ENCODE measurements around the gene FAAP100. TPM values are rescaled to one million over a fixed set of nuclear protein-coding genes. Genes with fewer than 3 reads are reported as not detected.

The FAAP100 gene
- total RNA-seq, 4 donors from 2014 or later, result 14.4 to 27.9 (median 15.6) TPM

DNA sequence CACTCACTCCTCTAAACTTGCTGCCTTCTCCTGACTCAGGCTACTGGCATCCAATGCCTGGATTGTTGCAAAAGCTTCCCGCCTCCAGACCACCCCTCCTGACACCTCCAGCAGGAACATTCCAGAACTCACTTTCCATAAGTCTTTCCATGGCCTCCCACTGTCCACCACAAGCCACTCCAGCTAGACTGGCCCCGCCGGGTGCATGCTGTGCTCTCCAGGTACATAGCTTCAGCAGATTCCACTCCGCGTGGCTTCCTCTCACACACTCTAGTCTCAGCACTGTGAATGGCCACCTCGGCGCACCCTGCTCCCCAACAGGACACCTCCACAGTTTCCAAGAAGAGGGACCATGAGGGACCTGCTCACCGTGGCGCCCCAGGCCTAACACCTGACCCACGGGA is 25.9 kb upstream of the FAAP100 start:
- H3K27me3 ChIP-seq, result no peaks in the 10 kb centered on the region
- H3K27ac ChIP-seq, result peak overlapping the region in 1 of 4 donors; percentile 24
- peaks cover 12 to 17% of the 10 kb centered on the region in 2 donors for H3K4me1 ChIP-seq
- H3K9me3 ChIP-seq, result no peaks in the 10 kb centered on the region
- intact Hi-C loops (cut with DNase I; ENCODE audit: low total_unique reads), result no loop called here
- ATAC-seq (peak in 1 of 2 donors; percentile 16), DNase-seq (no peak)
- peaks cover 2 to 44% of the 10 kb centered on the region in 2 donors for H3K36me3 ChIP-seq
- H3K4me3 ChIP-seq, result no peak overlapping the region
- TF ChIP-seq, protein P1, sequence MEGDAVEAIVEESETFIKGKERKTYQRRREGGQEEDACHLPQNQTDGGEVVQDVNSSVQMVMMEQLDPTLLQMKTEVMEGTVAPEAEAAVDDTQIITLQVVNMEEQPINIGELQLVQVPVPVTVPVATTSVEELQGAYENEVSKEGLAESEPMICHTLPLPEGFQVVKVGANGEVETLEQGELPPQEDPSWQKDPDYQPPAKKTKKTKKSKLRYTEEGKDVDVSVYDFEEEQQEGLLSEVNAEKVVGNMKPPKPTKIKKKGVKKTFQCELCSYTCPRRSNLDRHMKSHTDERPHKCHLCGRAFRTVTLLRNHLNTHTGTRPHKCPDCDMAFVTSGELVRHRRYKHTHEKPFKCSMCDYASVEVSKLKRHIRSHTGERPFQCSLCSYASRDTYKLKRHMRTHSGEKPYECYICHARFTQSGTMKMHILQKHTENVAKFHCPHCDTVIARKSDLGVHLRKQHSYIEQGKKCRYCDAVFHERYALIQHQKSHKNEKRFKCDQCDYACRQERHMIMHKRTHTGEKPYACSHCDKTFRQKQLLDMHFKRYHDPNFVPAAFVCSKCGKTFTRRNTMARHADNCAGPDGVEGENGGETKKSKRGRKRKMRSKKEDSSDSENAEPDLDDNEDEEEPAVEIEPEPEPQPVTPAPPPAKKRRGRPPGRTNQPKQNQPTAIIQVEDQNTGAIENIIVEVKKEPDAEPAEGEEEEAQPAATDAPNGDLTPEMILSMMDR (IDR thresholded peaks at IDR 0.05 in 4 of 5, conservative IDR thresholded peaks at IDR 0.05 in 1 of 5), result no peak
- TF ChIP-seq POLR2A (IDR thresholded peaks at IDR 0.05), result no peak
- in situ Hi-C loops (cut with MboI; ENCODE audit: low sequenced_read_pairs in 4 of 4), result no loop called here

DNA sequence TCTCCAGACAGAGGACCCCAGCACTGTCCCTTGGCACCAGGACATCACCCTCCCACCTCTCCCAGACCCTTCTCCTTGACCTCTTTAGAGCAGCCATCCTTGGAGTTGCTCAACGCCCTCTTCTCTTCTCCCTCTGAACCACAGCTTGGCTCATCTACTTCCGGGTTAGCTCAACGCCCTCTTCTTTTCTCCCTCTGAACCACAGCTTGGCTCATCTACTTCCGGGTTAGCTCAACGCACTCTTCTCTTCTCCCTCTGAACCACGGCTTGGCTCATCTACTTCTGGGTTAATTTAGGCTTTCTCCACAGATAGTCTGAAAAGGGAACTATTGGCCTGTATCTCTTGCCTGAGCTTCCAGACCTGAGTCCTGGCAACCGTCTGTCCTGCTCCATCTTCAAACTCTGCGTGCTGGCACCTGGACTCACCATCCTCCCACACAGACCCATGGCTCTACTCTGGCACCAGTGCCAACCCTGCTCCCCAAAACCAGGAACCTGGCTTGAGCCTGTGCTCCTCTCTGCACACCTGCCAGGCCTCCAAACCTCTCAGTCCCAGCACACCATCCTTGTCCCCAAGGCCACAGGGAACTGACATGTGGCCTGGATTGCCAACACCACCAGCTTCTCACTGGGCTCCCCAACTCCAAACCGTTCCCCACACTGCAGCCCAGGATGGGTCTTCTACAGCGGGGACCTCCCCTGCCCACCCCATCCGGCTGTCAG is 25.3 kb upstream of the FAAP100 start:
- no peaks in the 10 kb centered on the region for H3K9me3 ChIP-seq
- in situ Hi-C loops (cut with MboI; ENCODE audit: low sequenced_read_pairs in 4 of 4), result no loop called here
- H3K36me3 ChIP-seq, result peaks cover 2 to 44% of the 10 kb centered on the region in 2 donors
- peak overlapping the region in 3 of 4 donors; percentile 20 to 28 (median 23) for H3K27ac ChIP-seq
- TF ChIP-seq POLR2A (IDR thresholded peaks at IDR 0.05), result no peak
- TF ChIP-seq, protein P1 (IDR thresholded peaks at IDR 0.05 in 4 of 5, conservative IDR thresholded peaks at IDR 0.05 in 1 of 5), result no peak
- peaks cover 12 to 17% of the 10 kb centered on the region in 2 donors for H3K4me1 ChIP-seq
- no peaks in the 10 kb centered on the region for H3K27me3 ChIP-seq
- DNase-seq (no peak), ATAC-seq (peak in 1 of 2 donors; percentile 20)
- no peak overlapping the region for H3K4me3 ChIP-seq
- intact Hi-C loops (cut with DNase I; ENCODE audit: low total_unique reads), result no loop called here

DNA sequence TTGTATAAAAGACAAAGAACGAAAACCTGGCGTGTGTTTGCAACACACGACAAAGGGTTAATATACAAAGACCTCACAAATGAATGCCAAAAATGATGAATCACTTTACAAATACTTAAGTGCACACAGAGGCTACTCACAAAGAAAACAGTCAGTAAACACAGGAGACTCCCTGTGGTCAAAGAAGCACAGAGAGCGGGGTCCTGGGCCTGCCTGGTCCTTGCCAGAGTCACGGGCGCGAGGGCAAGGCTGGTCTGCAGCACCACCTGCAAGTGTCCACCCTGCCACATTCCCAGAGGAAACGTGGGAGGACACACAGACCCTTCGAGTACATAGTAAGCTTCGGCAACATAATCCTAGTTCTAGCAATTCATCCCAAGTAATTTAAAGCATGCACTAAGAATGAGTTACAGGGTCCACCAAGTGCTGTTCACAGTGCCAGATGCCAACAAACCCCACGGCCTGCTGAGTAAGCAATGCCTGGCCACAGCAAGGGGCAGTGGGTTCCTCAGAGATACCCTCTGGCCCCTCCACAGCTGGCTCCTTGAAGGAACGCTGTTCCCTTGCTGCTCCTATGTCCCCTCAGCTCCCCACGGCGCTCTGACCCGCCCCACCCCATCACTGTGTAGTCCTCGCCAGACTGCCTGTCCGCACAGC is 24.6 kb upstream of the FAAP100 start:
- Histone ChIP-seq H3K27ac (peak overlapping the region in 3 of 4 donors; percentile 20 to 28 (median 23)), H3K36me3 (peaks cover 2 to 42% of the 10 kb centered on the region in 2 donors), H3K4me3 (no peak overlapping the region), H3K9me3 (no peaks in the 10 kb centered on the region), H3K27me3 (no peaks in the 10 kb centered on the region), H3K4me1 (peaks cover 12 to 17% of the 10 kb centered on the region in 2 donors)
- in situ Hi-C loops (cut with MboI; ENCODE audit: low sequenced_read_pairs in 4 of 4) (no loop called here), intact Hi-C loops (cut with DNase I; ENCODE audit: low total_unique reads) (no loop called here)
- no peak for TF ChIP-seq POLR2A (IDR thresholded peaks at IDR 0.05)
- TF ChIP-seq, protein P1 (IDR thresholded peaks at IDR 0.05 in 4 of 5, conservative IDR thresholded peaks at IDR 0.05 in 1 of 5), result no peak
- DNase-seq (no peak), ATAC-seq (peak in 1 of 2 donors; percentile 9)

DNA sequence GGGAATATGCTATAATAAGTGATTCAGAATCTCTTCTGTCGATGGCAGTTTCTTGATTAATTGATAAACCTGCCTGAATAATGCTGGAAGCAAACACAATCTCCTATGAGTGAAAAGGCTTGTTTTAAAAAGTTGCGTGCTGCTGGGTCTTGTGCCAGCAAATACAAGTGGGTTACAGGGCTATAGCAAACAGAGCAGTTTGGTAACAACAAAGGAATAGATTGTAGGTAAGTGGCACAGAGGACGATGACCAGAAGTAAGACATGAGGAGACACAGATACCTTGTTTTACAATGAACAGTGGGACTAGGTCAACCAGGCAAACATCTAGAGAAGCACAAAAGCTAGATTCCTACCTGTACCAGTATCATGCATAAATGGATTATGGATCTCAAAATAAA is 23.7 kb upstream of the FAAP100 start:
- Histone ChIP-seq H3K4me3 (no peak overlapping the region), H3K9me3 (no peaks in the 10 kb centered on the region), H3K27ac (no peak overlapping the region), H3K36me3 (peaks cover 0 to 46% of the 10 kb centered on the region in 2 donors), H3K4me1 (peaks cover 12 to 17% of the 10 kb centered on the region in 2 donors), H3K27me3 (no peaks in the 10 kb centered on the region)
- TF ChIP-seq, protein P1 (IDR thresholded peaks at IDR 0.05 in 4 of 5, conservative IDR thresholded peaks at IDR 0.05 in 1 of 5), result no peak
- TF ChIP-seq POLR2A (IDR thresholded peaks at IDR 0.05), result no peak
- in situ Hi-C loops (cut with MboI; ENCODE audit: low sequenced_read_pairs in 4 of 4), result no loop called here
- ATAC-seq (no peak), DNase-seq (no peak)
- intact Hi-C loops (cut with DNase I; ENCODE audit: low total_unique reads), result no loop called here
